HG03039 (cell line): ENCODE measurements around the gene TMEM92.
"Not testable (repeated sequence)": the region's sequence is repeated elsewhere in the genome, so short reads cannot be mapped to it uniquely, and the experiment has no call there.

Experiments used
- ATAC-seq: cut with Tn5 transposase; IDR thresholded peaks from one replicate; pipeline ENCODE4 v1.9.1; 2021; ENCODE audit warnings: mild to moderate bottlenecking, moderate library complexity; ENCODE audit not compliant: unreplicated experiment

Gene TMEM92

DNA sequence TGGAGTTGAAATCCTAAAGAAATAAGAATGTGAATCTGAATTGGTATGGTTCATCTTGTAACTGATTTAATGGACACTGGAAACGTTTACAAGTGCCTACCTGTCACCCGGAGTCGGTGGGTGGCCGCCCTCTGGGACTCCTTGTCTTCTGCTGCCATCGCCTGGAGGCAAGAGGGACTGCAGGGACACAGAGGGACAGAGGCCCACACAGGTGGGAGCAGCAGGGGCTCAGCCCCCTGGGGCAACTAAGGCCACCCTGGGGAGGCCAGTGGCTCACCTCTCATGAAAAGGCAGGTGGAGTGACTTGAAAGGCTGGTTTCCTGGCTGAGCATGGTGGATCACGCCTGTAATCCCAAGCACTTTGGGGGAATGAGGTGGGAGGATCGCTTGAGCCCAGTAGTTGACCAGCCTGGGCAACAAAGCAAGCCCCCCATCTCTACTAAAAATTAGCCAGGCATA, 23.2 kb downstream of the TMEM92 start:
- no peak for ATAC-seq

DNA sequence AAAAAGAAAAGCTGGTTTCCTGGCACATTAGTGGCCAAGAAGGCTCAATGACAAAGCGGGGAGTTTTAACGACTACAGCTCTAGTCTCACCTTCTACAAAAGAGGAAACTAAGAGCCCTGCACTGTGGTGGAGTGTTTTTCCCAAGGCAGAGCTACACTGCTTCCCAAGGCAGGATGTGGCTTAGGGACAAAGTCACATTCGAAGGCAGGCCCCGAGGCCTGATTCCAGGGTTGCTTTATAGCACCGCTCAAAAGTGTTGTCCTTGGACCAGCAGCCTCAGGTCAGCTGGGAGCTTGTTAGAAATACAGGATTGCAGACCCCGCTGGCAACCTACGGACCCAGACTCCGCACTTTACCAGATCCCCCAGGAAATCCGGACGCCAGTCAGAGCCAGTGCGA, 23.8 kb downstream of the TMEM92 start:
- ATAC-seq, result no peak

DNA sequence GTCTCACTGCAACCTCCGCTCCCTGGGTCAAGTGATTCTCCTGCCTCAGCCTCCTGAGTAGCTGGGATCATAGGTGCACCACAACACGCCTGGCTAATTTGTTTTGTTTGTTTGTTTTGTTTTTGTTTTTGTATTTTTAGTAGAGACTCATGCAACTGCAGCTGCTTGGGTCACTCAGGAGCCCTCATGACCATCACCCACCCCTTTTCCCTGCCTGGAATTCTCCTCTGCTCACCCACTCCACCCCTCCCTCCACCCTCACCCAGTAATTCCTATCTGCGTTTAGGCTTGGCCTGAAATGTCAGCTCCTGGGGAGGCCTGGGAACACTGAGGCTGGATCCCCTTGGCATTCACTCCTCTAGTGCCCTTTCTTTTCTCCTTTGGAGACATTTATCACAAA, 25.5 kb downstream of the TMEM92 start:
- no peak for ATAC-seq

DNA sequence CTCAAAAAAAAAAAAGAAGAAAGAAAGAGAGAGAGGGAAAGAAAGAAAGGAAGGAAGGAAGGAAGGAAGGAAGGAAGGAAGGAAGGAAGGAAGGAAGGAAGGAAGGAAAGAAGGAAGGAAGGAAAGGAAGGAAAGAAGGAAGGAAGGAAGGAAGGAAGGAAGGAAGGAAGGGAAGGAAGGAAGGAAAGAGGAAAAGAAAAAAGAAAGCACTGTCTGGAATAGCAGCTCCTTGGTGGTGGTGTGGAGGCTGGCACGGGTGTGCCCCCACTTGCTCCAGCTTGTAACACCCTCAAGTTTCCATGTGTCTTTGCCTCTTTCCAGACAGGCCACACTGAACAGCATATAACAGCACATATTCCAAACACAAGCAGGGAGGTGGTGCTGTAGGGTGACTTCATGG, 26.6 kb downstream of the TMEM92 start:
- not testable (repeated sequence) for ATAC-seq

DNA sequence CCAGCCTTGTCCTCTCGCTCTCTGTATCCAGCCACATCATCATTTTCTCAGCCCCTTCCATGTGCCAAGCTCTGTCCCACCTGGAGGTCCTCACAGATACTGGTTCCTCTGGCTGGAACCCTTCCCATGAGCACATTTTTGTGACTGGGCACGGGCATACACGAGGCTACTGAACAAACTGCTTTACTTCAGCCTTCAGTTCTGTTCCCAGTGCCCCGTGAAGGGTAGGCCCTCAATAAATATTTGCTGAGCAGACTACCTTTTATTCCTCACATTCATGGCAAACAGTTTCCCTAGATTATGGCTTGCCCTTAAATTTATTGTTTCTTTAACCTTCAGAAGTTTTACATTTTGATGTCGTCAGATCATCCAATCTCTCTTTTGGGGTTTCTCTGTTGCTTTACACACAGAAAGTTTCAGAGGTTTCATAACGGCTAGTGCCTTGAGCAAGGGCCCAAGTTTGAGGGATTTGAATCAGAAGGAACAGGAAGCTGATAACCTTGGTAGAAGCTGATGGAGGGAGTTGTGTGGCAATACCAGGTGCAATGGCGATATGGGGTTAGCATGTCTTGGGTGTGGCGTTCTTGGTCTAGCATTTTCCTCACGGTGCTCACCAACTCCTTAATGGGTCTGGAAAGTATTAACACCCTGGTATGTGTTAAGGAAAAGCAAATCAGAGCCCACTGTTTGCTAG, 27.8 kb downstream of the TMEM92 start:
- ATAC-seq, result no peak

DNA sequence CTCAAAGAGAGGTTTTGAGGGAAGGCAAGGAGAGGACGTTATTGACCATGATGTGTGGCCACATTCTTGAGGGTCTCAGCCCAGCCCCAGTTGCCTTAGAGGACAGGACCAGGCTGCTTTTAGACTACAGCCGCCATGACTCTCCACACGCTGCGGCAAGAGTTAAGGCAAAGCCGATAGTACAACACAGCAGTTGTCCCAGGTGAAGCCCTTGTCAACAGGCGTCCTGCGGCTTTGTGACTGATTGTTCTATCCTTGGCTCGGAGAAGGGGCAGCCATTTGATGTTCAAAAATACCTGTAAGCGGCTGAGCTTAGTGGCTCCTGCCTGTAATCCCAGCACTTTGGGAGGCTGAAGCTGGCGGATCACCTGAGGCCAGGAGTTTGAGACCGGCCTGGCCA, 28.8 kb downstream of the TMEM92 start:
- ATAC-seq, result no peak

DNA sequence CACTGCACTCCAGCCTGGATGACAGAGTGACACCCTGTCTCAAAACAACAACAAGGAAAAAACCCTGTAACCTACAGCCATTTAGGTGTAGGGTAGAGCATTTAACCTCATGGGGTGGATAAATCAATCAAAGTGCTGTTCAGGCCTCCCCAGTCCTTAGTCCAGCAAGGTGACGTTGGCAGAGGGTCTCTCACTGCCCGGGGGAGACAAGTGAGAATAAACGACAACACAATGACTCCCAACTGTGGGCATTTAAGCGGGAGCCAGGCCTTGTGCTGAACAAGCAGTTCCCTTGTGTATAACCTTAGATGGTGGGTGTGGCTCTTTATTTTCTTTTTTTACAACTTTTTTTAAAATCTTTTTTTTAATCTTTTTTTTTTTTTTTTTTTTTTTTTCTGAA, 29.3 kb downstream of the TMEM92 start:
- no peak for ATAC-seq

DNA sequence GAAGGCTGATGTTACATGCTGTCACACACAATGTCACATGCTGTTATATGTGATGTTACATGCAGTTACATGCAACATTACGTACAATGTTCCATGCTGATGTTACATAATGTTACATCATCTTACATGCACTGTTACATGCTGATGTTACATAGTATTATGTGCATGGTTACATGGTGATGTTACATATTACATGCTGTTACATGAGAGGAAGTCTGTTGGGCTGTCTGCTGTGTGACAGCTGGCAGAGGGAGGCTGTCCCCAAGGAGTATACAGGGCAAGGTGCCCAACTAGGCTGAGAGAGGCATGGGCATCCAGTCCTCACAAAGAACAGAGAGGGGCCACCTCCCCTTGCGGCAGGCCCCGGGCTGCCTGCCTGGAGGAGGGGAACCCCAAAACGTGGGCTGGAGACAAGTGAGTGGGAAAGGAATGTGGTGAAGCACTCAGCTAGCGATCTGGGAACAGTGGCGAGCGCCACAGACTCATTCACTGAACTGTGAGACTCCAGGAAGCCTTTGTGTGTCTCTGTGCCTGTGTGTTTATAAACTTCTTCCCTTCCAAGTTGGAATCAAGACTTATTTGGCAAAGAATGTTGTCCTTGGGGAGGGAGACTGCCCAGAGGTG, 30.6 kb downstream of the TMEM92 start:
- no peak for ATAC-seq

DNA sequence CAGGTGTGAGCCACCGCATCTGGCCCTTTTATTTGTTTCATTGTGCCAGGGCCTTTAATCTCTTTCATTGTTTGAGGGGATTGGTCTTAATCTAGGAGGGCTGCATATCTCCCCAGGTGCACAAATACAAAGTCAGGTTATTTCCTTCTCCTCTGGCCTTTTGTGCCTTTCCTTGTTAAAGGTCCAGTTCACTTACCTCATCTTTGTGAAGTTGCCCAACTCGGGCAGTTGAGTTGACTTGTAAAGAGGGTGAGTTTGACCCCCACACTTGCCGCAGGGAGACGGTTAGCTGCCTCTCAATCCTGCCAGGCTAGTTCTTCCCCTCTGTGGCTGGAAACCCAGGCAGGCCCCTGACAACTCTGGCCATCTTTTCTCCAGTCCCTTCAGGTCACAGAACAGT, 33.4 kb downstream of the TMEM92 start:
- no peak for ATAC-seq

DNA sequence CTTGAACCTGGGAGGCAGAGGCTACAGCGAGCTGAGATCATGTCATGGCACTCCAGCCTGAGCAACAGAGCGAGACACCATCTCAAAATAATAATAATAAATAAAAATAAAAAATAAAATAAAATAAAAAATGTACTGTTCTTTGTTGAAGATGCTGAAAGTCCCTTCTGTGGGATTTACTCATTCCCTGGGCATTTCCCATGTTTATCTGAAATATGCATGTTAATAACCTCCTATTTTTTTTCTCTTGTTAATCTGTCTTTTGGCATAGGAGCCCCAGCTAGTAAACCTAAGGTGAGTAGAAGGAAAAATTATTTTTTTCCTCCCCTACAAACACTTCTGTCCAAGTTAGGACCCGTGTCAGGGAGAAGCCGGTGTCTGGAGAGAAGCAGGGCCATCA, 34.4 kb downstream of the TMEM92 start:
- ATAC-seq, result no peak

DNA sequence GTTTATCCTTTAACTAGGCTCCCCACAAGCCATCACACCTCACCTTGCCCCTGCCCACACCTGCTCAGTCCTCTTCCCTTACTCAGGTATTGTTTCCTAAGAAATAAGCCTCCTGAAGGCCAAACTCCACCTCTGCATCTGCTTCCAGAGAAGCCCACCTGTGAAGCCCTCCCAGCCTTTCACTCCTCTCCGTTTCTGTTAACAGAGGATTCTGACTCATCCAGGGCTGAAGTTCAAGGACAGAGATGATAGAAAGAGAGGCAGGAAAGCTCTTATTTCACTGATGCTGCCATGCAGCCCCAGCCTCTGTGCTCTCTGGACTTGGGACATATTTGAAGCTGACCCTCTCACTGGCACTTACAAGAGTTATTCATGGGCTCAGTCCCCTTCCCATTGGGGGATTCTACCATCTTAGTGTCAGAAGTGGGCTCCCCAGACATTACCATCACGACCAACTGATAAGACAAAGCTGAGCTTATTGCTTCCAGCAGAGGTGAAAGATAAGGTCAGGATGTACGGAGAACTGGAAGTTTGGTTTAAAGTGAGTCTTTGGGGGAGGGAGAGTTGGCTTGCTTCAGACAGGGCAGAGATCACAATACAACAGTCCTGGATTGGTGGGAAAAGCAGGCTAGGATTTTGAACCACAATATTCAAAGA, 36.3 kb downstream of the TMEM92 start:
- ATAC-seq, result no peak

DNA sequence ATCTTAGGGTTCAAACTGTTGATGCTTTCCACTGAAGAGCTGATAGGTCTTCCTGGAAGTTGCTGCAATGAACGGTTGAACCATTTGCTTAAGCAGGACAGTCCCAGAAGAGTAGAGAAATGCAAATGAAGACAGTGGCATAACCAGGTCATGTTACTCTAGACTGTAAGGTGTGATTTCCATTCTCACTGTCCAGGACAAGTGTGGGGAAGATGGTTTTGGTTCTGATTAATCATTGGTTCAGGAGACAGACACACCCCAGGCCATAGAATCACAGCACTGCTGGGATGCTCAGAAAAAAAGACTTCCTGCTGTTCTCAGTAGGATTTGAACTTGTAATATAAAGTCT, 36.8 kb downstream of the TMEM92 start:
- no peak for ATAC-seq

DNA sequence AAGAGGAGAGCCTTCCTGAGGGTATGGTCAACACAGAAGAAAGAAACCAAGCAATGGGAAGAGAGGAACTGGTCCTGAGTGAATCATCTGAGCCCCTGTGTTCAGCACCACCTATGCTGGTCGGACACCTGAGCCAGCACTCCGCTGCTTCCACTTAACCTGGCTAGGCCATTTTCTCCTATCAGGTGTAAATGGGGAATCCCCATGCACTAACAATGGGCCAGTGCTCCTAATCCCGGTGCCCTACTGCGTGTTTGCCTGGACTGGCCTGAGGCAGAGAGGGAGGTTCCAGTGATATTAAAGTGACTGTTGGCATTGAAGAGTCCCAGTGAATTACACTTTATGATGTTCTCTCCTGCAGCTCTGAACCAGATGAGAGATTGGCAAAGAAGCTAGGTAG, 37.2 kb downstream of the TMEM92 start:
- ATAC-seq, result no peak

DNA sequence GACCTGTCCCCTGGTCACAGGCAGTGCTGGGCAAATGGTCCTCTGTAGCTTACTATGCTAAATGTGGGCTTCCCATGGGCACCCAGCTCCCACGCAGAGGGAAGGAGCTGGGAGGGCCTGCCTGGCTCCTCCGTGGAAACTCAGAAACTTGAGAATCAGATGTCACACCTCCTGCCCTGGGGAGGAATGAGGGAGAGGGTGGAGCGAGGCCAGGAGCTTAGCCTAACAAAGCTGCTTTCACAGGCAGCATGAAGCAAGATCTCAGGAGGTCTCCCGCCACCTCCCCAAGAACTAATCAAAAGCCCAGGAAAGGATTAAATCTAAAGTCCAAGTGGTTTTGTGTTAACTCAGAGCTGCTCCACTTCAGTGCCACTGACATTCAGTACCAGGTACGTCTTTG, 38.0 kb downstream of the TMEM92 start:
- ATAC-seq, result no peak

DNA sequence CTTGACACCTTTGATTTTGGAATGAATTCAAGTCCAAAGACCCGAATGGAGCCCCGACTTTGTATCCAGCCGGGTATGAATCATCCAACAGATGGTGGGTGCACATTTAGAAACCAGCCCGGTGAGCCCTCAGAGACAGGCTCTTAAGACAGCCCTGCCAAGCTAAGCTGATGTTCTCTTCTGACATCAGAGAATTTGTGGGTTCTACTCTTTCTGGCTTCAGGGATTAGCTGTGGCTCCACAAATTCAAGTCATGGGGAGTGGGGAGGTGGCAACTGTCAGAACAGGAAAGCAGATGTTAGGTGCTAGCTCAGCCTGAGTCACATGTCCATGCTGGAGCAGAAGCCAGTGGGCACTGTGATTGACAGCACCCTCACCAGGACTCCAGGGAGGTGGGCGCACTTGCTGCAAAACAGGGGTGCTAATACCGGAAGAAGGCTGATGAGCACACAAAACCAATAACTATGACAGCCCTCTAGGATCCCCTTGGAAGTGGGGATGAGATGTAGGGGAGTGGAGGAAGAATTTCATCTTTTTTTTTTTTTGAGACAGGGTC, 40.3 kb downstream of the TMEM92 start:
- ATAC-seq, result no peak

DNA sequence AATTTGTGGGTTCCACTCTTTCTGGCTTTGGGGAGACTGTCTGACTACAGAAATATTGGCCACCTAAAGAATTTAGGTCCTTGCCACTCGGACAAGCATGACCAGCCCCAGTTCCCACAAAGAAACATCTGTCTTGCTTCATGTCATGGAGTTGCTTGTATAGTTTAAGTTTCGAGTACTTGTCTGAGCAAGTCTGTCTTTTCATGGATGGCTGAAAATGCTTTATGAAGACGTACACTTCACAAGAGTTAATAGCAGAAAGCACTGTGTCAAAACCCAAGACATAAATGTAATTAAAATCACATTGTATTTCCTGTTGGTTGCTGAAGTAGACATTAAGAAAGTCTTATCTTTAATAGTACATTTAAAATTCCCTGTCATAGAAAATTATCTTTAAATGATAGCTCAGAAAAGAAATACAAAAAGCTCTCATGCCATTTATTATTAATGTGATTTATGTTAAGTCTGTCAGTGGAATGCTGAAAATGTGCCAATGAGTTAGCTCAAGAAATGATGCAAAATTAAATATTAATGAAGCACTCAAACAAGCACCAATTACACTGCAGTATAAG, 41.8 kb downstream of the TMEM92 start:
- ATAC-seq, result no peak

DNA sequence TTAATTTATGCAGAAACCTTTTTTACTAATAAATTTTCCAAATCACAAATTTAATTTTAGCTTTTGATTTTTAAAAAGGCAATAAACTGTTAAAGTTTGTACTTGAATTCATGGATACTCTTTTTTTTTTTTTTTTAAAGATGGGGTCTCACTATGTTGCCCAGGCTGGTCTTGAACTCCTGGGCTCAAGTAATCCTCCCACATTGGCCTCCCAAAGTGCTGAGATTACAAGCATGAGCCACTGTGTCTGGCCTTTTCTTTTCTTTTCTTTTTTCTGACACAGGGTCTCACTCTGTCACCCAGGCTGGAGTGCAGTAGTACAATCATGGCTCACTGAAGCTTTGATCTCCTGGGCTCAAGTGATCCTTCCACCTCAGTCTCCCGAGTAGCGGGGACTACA, 42.4 kb downstream of the TMEM92 start:
- not testable (repeated sequence) for ATAC-seq

DNA sequence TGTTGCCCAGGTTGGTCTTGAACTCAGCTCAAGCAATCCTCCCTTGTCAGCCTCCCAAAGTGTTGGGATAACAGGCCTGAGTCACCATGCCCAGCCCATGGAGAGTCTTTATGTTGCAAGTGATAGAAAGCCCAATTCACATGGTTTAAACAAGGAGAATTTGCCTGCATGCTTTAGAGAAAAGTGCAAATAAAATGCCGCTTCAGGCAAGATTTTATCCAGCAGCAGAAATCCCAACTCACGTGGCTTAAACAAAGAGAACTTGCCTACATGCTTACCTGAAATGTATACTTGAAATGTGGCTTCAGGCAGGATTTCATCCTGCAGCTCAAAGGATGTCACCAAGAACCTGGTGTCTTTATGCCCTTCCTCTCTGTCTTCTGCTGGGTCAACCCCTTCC, 42.9 kb downstream of the TMEM92 start:
- no peak for ATAC-seq

DNA sequence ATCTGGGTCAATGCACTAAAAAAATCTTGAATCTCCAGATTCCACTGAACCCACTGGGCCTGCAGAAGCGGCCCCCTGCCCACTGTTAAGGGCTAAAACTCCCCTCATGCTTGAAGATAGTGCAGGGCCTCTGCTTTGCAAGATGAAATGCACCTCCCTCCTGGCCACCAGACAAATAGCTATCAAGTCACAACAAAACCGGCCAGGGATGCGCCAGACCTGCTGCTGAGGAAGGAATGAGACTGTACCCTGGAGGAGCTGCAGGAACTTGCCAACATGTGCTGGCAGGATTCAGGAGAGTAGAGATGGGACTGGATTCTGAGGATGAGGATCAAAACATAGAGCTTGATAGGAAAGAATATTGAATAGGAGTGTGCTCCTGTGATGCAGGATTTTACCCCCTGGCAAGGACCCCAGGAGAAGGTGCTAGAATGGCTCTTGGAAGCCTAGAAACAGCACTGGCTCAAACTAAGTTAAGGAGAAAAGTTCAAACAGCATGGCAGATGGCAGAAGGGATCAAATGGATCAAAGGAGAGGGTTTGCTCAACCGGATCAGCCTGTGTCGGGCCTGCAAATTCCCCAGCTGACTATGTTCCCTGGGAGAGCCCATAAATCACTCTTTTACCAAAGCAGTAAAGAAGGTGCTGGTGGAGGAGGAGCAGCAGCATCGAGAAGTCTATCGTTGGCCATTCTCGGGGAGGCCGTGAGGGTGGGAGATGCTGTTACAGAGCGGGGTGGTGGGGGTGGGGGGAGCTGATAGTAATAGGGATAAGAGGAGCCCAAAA, 44.4 kb downstream of the TMEM92 start:
- no peak for ATAC-seq

DNA sequence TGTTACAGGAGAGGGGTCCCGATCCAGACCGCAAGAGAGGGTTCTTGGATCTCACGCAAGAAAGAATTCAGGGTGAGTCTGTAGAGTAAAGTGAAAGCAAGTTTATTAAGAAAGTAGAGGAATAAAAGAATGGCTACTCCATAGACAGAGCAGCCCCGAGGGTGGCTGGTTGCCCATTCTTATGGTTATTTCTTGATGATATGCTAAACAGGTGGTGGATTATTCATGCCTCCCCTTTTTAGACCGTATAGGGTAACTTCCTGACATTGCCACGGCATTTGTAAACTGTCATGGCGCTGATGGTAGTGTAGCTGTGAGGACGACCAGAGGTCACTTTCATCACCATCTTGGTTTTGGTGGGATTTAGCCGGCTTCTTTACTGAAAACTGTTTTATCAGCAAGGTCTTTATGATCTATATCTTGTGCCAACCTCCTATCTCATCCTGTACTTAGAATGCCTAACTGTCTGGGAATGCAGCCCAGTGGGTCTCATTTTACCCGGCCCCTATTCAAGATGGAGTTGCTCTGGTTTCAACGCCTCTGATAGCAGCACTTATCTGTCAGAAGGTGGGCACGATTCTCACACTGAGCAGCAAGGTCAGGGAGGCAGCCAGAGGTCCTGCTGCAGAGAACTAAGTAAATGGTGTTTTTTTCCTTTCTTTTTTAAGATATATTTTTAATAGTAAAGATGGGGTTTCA, 45.2 kb downstream of the TMEM92 start:
- no peak for ATAC-seq
